ENCODE results near the gene CAPN5. TPM values are rescaled to one million over a fixed set of nuclear protein-coding genes. Genes with fewer than 3 reads are reported as not detected.
A peak's percentile ranks its signal among the peaks of the same experiment; 100 is the strongest.

The CAPN5 gene
- total RNA-seq, 3 donors from 2014 or later = 0.29 to 0.68 (median 0.53) TPM

DNA sequence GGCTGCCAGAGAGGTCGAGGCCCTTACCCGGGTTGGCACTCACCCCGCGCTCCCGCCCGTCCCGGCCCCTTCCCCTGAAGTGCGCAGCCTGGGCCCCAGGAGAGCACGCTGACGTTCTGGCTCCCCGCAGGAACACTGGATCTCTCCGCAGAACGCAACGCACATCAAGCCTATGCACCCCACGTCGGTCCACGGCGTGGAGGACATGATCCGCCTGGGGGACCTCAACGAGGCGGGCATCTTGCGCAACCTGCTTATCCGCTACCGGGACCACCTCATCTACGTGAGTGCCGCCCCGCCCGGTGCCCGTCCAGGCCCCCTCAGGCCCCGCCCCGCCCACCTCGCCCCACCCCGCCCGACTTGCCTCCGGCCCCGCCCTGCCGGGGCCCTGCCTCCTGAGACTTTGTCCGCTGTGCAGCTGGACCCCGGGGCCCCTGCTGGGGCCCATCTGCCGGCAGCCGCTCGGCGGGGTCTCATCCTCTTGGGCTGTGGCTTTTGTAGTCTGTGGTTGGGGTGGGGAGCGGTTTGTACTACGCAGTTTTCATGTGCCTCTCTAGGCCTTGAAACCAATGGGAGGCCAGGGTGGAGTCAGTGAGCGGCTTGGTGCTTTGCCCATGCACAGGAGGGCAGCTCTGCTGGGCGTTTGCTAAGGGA, 81.0 kb downstream of the CAPN5 start:
- peak; percentile 45 to 61 for ATAC-seq
- no peaks in the 10 kb centered on the region for H3K36me3 Mint-ChIP-seq (ENCODE audit: insufficient read depth)

DNA sequence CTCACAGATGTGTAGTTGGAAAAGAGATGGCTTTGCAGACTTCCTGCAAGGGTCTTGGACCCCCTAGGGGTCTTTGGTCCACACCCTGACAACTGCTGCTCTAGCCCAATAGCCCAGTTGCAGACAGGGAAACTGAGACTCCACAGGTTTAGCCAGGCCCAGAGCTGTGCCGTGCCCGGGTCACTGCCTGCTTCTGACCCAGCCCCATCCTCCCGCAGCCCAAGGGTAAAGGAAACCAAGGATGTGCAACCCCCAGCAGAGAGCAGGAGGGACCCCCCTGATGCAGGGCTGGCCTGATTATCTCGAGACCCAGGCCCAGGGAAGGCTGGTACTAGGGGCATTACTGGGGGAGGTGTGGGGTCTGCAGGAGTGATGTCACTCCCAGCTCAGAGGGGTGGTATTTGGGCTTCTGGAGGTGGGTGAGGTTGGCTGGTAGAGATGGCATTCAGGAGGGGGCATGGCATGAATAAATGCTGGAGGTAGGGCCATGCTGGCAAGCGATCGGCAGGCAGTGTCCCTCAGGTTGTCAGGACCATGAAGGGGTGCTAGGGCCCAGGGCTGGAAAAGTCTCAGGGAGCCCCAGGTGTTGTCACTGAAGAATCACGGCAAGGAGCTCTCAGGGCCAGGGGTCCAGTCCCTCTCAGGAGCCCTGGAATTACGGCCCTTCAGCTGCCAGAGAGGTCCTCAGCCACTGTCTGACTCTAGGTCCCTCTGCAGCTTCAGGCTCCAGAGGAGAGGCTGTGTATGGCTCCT, 82.4 kb downstream of the CAPN5 start:
- Mint-ChIP-seq H3K4me3 (no peak overlapping the region), H3K4me1 (ENCODE audit: low read depth) (peaks cover 38% of the 10 kb centered on the region), H3K9me3 (no peaks in the 10 kb centered on the region), H3K27me3 (ENCODE audit: low read depth) (no peaks in the 10 kb centered on the region), H3K36me3 (ENCODE audit: insufficient read depth) (no peaks in the 10 kb centered on the region)
- no peak for DNase-seq
- no peak for ATAC-seq

More for the DNA sequence above, 81.0 kb downstream of the CAPN5 start:
- no peak for DNase-seq
- Mint-ChIP-seq H3K9me3 (no peaks in the 10 kb centered on the region), H3K27me3 (ENCODE audit: low read depth) (no peaks in the 10 kb centered on the region), H3K4me3 (peak overlapping the region; percentile 55), H3K4me1 (ENCODE audit: low read depth) (peaks cover 31% of the 10 kb centered on the region)

DNA sequence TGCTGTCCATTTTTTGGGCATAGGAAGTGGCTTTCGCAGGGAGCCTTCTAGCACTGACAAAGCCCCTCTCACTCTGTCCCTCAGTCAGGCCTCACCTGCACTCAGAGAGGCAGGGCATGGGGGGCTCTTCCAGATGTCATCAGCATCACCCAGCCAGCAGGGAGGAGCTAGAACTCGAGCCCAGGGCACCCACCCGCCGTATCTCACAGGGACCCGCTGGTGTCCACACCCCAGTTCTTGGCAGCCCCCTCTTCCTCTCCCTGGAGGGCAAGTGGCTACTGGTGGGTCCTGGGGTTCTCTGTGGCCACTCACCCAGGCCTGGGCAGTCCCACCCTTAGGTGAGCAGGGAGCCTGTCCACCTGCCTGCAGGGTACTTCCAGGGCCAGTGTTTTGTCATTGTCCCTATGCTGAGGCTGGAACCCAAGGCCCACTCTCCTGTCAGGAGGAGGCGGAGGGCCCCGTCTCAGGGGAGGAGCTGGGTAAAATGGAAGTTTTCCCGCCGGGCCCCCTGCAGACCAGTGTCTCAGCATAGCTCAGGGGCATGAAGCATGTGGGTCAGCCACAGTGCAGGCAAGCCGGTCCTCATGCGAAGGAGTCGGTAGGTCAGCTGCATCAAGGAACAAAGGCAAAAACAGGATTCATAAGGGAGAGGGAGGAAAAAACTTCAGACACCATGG, 83.1 kb downstream of the CAPN5 start:
- Mint-ChIP-seq H3K4me1 (ENCODE audit: low read depth) (peaks cover 41% of the 10 kb centered on the region), H3K27me3 (ENCODE audit: low read depth) (no peaks in the 10 kb centered on the region), H3K4me3 (no peak overlapping the region), H3K36me3 (ENCODE audit: insufficient read depth) (no peaks in the 10 kb centered on the region), H3K9me3 (no peaks in the 10 kb centered on the region)
- ATAC-seq (no peak), DNase-seq (no peak)

DNA sequence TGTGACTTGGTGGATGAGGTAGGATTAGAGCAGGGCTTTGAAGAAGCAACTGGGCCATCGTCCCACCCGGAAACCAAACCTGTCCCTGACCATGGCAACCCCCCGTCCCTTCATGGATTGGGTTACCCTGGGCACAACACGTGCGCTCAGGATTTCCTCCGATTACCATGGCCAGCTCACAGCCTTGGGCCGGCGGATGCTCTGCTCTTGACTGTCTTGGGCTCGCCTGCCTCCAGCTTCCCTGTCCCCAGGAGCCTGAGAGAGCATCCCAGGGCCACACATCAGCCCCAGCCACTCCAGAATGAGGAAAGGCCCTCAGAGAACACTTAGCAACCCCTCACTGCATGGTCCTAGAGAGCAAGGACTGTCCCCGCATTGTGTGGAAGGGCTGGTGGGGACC, 84.1 kb downstream of the CAPN5 start:
- no peaks in the 10 kb centered on the region for H3K36me3 Mint-ChIP-seq (ENCODE audit: insufficient read depth)
- no peaks in the 10 kb centered on the region for H3K27me3 Mint-ChIP-seq (ENCODE audit: low read depth)
- ATAC-seq = no peak
- DNase-seq = no peak
- H3K4me1 Mint-ChIP-seq (ENCODE audit: low read depth) = peaks cover 42% of the 10 kb centered on the region
- no peaks in the 10 kb centered on the region for H3K9me3 Mint-ChIP-seq
- H3K4me3 Mint-ChIP-seq = no peak overlapping the region

DNA sequence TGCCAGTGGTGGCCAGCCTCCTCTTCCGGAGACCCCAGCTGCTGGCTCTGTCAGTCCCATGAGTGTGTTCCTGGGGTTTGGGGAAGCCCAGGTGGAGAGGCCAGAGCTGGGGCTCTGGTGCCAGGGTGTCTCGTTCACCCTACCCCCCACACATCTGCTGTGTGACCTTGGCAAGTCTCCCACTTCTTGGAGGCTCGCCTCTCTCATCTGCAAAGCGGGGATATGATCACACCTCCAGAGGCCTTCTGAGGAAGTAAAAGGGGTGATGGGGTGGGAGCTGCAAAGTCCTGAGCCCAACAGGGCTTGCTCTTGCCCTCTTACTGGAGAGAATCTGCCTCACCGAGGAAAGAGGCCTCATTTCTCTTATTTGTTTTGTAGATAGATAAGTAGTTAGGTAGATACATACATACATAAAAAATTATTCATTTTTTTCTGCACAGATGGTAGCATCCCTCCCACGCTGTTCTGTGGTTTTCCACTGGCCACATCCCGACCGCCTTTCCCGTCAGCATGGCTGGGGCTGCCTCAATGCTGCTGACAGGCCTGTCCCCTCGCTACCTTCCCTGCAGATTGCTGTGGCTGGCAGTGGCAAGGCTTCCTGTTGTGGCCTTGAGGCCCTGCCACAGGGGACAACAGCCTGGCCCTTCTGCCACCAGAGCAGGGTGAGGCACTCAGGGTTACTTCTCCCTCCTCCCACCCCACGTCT, 85.2 kb downstream of the CAPN5 start:
- Mint-ChIP-seq H3K4me3 (no peak overlapping the region), H3K27me3 (ENCODE audit: low read depth) (no peaks in the 10 kb centered on the region), H3K36me3 (ENCODE audit: insufficient read depth) (no peaks in the 10 kb centered on the region), H3K9me3 (no peaks in the 10 kb centered on the region), H3K4me1 (ENCODE audit: low read depth) (peaks cover 42% of the 10 kb centered on the region)
- DNase-seq (no peak), ATAC-seq (peak; percentile 55 to 60)

DNA sequence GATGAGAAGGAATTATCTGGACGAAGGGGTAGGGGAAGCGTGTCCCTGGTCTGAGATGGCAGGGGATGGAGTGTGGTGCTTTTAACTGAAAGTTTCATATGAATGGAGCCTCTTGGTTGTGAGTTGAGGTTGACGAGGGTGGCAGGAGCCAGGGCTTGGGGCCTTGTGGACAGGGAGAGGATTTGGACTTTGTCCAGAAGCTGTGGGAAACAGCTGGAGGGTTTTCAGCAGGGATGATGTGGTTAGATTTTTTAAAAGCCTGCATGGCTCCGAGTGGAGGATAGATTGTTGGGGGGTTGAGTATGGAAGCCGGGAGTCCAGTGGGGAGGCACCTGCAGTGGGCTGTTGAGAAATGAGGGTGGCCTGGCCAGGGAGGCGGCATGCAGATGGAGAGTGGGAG, 86.1 kb downstream of the CAPN5 start:
- Mint-ChIP-seq H3K4me3 (no peak overlapping the region), H3K4me1 (ENCODE audit: low read depth) (peaks cover 39% of the 10 kb centered on the region)

DNA sequence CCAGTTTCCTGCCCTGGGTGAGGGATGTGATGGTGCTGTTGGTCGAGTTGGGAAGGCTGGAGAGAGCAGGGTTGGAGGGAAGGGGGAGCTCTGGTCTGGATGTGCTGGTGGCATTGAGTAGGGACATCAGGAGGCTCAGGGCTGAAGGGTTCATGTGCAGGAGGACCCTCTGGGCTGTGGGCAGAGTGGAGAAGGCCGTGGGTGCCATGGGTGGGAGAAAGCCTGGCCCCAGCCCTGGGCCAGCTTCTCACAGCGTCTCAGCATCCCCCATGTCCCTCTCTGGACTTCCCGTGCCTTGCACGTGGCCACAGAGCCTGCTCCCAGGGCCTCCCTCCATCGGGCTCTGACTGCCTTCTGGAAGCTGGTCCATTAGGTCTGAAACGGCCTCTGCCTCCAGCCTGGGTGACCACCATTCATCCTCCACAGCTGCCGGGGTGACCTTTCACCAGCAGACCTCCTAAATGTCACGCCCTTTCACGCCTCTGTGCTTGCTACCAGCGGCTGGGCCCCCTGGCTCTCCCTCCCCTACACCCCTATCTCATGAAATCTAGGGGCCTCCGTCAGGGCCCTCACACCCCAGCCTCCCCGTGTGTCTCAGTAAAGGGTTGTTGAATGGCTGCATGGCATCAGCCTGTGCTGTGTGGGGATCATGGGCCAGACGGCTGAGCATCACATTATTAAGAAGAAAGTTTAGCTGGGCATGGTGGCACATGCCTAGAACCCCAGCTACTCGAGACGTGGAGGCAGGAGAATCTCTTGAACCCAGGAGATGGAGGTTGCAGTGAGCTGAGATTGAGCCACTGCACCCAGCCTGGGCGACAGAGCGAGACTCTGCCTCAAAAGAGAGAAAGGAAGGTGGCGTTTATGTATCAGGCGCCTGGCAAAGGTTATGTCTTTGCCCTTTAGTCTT, 86.8 kb downstream of the CAPN5 start:
- peak overlapping the region; percentile 4 for H3K4me3 Mint-ChIP-seq
- H3K36me3 Mint-ChIP-seq (ENCODE audit: insufficient read depth) = no peaks in the 10 kb centered on the region
- H3K27me3 Mint-ChIP-seq (ENCODE audit: low read depth) = no peaks in the 10 kb centered on the region
- no peaks in the 10 kb centered on the region for H3K9me3 Mint-ChIP-seq
- ATAC-seq (no peak), DNase-seq (no peak)
- H3K4me1 Mint-ChIP-seq (ENCODE audit: low read depth) = peaks cover 34% of the 10 kb centered on the region

More for the DNA sequence above, 86.1 kb downstream of the CAPN5 start:
- ATAC-seq = no peak
- no peaks in the 10 kb centered on the region for H3K27me3 Mint-ChIP-seq (ENCODE audit: low read depth)
- H3K36me3 Mint-ChIP-seq (ENCODE audit: insufficient read depth) = no peaks in the 10 kb centered on the region
- H3K9me3 Mint-ChIP-seq = no peaks in the 10 kb centered on the region
- DNase-seq = no peak

DNA sequence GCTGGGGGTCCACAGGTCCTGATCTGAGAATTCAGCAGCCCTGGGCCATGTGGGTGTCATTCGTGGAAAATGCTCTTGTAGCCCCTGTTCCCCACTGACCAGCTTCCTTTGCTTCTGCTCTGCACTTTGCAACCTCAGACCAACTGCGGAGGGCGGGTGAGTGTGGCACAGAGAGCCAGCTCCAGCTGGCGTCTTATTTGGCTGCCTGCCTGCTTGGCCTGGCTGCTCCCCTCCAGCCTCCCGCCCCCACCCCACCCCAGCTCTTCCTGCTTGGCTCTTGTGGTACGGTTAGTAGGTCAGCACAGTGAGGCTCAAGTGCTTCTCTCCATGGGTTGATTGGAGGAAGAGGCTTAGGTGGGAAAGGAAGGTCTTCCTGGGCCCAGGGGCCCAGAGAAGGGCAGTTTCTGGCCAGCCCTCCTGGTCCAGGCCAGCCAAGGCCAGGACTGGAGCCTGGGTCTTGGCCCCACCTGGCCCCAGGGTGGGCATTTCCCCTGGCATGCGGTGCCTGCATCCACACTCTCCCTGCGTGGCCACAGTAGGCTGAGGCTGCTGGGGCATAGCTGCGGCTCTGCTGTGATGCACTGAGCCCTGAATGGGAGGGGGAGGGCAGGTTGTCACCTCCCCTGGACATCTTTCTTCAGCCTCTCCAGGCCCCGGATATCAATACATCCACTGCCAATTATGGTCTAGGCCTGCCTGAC, 87.8 kb downstream of the CAPN5 start:
- Mint-ChIP-seq H3K4me3 (no peak overlapping the region), H3K9me3 (no peaks in the 10 kb centered on the region)
- ATAC-seq = no peak

DNA sequence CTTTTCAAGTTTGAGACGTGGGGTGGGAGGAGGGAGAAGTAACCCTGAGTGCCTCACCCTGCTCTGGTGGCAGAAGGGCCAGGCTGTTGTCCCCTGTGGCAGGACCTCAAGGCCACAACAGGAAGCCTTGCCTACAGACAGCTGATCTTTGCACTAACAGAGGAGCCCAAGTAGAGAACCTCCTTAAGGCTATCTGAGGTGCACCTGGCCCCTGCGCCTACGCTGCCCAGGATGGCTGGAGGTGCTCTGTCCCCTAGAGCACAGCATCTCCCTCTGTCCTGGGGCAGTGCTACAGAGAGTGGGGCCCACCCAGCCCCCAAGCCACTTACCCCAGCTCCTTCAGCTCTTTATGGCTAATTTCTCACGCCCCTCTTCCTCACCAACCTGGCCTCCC, 88.3 kb downstream of the CAPN5 start:
- no peak overlapping the region for H3K4me3 Mint-ChIP-seq
- H3K27me3 Mint-ChIP-seq (ENCODE audit: low read depth) = no peaks in the 10 kb centered on the region
- no peak for DNase-seq
- H3K9me3 Mint-ChIP-seq = no peaks in the 10 kb centered on the region
- no peaks in the 10 kb centered on the region for H3K36me3 Mint-ChIP-seq (ENCODE audit: insufficient read depth)
- no peak for ATAC-seq
- H3K4me1 Mint-ChIP-seq (ENCODE audit: low read depth) = peaks cover 33% of the 10 kb centered on the region

More for the DNA sequence above, 87.8 kb downstream of the CAPN5 start:
- no peak for DNase-seq
- H3K4me1 Mint-ChIP-seq (ENCODE audit: low read depth) = peaks cover 33% of the 10 kb centered on the region
- H3K27me3 Mint-ChIP-seq (ENCODE audit: low read depth) = no peaks in the 10 kb centered on the region
- H3K36me3 Mint-ChIP-seq (ENCODE audit: insufficient read depth) = no peaks in the 10 kb centered on the region

DNA sequence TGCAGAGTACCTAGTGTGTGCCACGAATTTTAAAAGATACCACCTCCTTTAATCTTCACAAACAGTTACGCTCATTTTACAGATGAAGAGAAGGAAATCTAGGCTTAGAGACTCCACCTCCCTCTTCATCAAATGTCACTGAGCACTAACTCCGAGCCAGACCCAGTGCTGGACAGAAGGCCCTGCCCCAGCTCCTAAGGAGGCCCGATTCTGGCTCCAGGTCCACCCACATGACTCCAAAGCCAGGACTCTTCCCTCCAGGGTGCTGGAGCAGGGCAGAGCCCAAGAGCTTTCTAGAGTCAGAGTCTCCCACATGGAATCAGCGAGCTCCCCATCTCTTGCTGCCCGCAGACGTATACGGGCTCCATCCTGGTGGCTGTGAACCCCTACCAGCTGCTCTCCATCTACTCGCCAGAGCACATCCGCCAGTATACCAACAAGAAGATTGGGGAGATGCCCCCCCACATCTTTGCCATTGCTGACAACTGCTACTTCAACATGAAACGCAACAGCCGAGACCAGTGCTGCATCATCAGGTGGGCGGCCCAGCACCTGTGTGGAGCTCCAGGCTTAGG, 88.9 kb downstream of the CAPN5 start:
- ATAC-seq (no peak), DNase-seq (no peak)
- Mint-ChIP-seq H3K4me3 (no peak overlapping the region), H3K27me3 (ENCODE audit: low read depth) (no peaks in the 10 kb centered on the region), H3K36me3 (ENCODE audit: insufficient read depth) (no peaks in the 10 kb centered on the region), H3K4me1 (ENCODE audit: low read depth) (peaks cover 33% of the 10 kb centered on the region), H3K9me3 (no peaks in the 10 kb centered on the region)

DNA sequence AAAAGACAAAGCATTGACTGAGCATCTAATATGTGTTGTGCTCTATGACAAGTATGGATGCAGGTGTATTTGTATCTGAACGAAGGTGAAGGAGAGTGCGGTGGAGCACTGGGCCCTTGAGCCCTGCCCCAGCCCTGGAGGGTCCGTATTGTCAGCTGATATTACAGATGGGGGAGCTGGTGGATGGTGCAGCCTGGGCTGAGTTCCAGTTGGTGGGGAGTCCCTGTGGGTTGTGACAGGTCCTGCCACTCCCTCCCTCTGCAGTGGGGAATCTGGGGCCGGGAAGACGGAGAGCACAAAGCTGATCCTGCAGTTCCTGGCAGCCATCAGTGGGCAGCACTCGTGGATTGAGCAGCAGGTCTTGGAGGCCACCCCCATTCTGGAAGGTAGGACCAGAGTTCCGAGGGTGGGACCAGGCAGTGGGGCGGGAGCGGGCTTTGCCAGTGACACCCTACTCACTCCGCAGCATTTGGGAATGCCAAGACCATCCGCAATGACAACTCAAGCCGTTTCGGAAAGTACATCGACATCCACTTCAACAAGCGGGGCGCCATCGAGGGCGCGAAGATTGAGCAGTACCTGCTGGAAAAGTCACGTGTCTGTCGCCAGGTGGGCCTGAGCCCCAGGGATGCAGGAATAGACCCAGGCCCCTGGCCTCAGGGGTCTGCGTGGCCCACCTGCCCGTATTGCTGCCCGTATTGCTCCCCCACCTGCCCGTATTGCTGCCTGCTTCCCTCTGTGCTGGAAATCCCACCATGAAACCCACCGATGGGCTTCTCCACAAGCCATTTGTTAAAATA, 89.8 kb downstream of the CAPN5 start:
- H3K27me3 Mint-ChIP-seq (ENCODE audit: low read depth) = no peaks in the 10 kb centered on the region
- DNase-seq (no peak), ATAC-seq (no peak)
- no peak overlapping the region for H3K4me3 Mint-ChIP-seq
- peaks cover 28% of the 10 kb centered on the region for H3K4me1 Mint-ChIP-seq (ENCODE audit: low read depth)
- no peaks in the 10 kb centered on the region for H3K36me3 Mint-ChIP-seq (ENCODE audit: insufficient read depth)
- H3K9me3 Mint-ChIP-seq = no peaks in the 10 kb centered on the region

DNA sequence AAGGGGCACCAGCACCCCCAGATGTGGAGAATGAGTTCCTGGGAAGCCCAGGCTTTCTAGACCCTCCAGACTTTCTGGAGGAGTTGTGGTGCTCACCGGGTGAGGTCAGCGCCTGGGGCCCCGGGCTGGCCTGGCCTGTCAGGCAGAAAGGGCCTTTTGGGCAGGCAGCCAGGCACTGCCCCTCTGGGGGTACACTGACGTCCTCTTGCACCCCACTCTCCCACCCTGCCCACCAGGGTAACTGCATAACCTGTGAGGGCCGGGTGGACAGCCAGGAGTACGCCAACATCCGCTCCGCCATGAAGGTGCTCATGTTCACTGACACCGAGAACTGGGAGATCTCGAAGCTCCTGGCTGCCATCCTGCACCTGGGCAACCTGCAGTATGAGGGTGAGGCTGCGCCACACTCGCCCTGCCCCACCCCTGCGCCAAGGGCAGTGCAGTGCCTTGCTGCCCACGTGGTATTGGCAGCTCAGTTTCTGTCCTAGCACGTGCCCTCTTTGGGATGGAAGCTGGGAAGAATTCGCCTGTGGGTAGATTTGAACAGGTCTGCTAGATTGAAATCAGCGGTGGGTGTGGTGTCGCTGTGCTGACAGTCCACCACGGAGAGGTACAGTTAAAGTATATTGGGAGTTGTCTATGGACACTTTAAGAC, 91.4 kb downstream of the CAPN5 start:
- H3K9me3 Mint-ChIP-seq = no peaks in the 10 kb centered on the region
- no peaks in the 10 kb centered on the region for H3K36me3 Mint-ChIP-seq (ENCODE audit: insufficient read depth)
- no peak for DNase-seq

More for the DNA sequence above, 91.4 kb downstream of the CAPN5 start:
- peaks cover 12% of the 10 kb centered on the region for H3K4me1 Mint-ChIP-seq (ENCODE audit: low read depth)
- ATAC-seq = no peak
- H3K27me3 Mint-ChIP-seq (ENCODE audit: low read depth) = no peaks in the 10 kb centered on the region
- H3K4me3 Mint-ChIP-seq = no peak overlapping the region
